ENCODE measurements around the gene PIGP. TPM values are rescaled to one million over a fixed set of nuclear protein-coding genes. Genes with fewer than 3 reads are reported as not detected.

The PIGP gene
- total RNA-seq, 4 donors from 2014 or later = 20.3 to 30.7 (median 21.6) TPM

DNA sequence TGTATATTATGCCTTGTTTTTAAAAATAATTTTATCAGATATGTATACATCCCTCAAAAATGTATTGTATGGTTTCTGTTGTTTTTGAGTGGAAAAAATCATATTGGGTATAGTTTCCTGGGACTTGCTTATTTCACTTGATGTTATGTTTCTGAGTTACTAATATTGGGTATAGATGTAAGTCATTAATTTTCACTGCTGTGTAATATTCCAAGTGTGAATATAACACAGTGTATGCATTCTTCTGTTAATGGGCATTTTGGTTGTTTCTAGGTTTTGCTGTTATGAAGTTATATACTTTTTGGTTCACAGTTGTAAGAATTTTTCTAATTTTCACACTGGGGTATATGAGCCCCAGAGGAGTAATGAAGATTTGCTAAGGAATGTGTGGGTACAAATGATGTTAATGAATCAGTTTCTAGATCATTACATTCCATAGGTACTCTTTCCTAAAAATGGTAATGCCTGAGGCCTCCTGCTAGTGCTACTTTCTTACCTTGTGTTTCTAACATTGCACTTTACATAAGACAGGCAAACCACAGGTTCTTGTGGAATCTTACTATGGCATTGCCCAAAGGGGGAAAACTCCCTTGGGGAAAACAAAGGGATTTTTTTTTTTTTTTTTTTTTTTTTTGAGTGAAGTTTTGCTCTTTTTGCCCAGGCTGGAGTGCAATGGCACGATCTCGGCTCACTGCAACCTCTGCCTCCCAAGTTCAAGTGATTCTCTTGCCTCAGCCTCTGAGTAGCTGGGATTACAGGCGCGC, 3.4 kb upstream of the PIGP start:
- DNase-seq (ENCODE audit: extremely low spot score) = no peak
- intact Hi-C loops (cut with DNase I) = loop anchor here (10.0 kb wide), 2 partner anchors 111 to 299 kb away; partner anchors contain the start of gene HLCS
- H3K27me3 ChIP-seq = no peaks in the 10 kb centered on the region
- H3K4me3 ChIP-seq = no peak overlapping the region
- peaks cover 14 to 25% (median 22%) of the 10 kb centered on the region in 4 donors for H3K4me1 ChIP-seq
- peaks cover 0 to 6% (median 0%) of the 10 kb centered on the region in 4 donors for H3K9me3 ChIP-seq
- no peak overlapping the region for H3K27ac ChIP-seq (replicated peaks in 1 of 4)
- H3K36me3 ChIP-seq = no peaks in the 10 kb centered on the region
- WGBS = 90% methylated on average over 4 of the region's 4 CpGs
- TF ChIP-seq, protein P1, sequence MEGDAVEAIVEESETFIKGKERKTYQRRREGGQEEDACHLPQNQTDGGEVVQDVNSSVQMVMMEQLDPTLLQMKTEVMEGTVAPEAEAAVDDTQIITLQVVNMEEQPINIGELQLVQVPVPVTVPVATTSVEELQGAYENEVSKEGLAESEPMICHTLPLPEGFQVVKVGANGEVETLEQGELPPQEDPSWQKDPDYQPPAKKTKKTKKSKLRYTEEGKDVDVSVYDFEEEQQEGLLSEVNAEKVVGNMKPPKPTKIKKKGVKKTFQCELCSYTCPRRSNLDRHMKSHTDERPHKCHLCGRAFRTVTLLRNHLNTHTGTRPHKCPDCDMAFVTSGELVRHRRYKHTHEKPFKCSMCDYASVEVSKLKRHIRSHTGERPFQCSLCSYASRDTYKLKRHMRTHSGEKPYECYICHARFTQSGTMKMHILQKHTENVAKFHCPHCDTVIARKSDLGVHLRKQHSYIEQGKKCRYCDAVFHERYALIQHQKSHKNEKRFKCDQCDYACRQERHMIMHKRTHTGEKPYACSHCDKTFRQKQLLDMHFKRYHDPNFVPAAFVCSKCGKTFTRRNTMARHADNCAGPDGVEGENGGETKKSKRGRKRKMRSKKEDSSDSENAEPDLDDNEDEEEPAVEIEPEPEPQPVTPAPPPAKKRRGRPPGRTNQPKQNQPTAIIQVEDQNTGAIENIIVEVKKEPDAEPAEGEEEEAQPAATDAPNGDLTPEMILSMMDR (IDR thresholded peaks at IDR 0.05) = no peak
- TF ChIP-seq POLR2A (IDR thresholded peaks at IDR 0.05; ENCODE audit: low read depth) (no peak), POLR2AphosphoS5 (IDR thresholded peaks at IDR 0.05) (no peak), EP300 (IDR thresholded peaks at IDR 0.05) (no peak)

DNA sequence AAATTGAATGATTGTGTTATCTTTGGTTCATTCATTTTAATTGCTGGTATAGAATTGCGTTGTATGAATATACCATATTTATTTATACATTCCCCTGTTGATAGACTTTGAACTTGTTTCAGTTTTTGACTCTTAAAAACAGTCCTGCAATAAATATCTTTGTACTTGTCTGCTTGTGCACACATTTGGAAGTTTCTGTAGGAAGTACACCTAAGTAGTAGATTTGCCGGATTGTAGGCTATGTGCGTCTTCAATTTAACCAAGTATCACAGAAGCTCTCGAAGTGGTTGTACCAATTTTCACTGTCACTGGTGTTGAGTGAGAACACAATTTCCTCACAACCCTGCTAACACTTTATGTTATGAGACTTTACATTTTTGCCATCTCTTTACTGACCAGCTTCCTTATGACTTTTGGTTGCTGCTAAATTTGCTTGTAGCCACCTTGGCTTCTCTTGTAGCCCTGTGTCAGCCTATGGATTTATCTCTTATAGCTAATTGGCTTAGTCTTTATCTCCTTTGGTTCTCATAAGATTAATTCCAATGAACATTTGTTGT, 2.4 kb upstream of the PIGP start:
- Histone ChIP-seq H3K27me3 (no peaks in the 10 kb centered on the region), H3K4me3 (no peak overlapping the region), H3K4me1 (peaks cover 16 to 35% (median 31%) of the 10 kb centered on the region in 4 donors), H3K9me3 (peaks cover 0 to 6% (median 0%) of the 10 kb centered on the region in 4 donors), H3K27ac (replicated peaks in 1 of 4) (no peak overlapping the region), H3K36me3 (peaks cover 0 to 4% (median 0%) of the 10 kb centered on the region in 4 donors)
- intact Hi-C loops (cut with DNase I) = loop anchor here (10.0 kb wide), 2 partner anchors 110 to 300 kb away; partner anchors contain the start of gene HLCS
- 93% methylated on average over 4 of the region's 4 CpGs for WGBS
- TF ChIP-seq EP300 (IDR thresholded peaks at IDR 0.05) (no peak), POLR2AphosphoS5 (IDR thresholded peaks at IDR 0.05) (no peak), POLR2A (IDR thresholded peaks at IDR 0.05; ENCODE audit: low read depth) (no peak)
- TF ChIP-seq, protein P1 (IDR thresholded peaks at IDR 0.05) = no peak
- no peak for DNase-seq (ENCODE audit: extremely low spot score)

DNA sequence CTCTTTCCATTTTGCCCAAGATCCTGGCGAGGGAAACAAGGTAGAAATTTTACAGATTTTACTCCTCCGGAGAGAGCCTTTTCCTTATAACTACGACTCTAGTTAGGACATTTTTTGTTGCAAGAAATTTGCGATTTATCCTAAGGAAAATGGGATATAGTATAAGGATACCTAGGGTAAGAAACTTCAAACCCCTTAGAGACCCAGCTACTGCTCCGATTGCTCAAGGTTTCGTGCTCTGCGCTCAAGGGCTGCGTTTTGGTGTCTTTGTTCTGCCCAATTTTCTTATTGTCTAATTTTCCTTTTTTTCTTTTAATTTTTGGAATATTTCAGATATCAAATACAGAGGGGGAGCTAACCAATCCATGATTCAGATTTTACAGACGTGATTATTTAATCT, 1.7 kb upstream of the PIGP start:
- Histone ChIP-seq H3K36me3 (peaks cover 0 to 6% (median 0%) of the 10 kb centered on the region in 4 donors), H3K4me1 (peaks cover 16 to 40% (median 32%) of the 10 kb centered on the region in 4 donors), H3K9me3 (peaks cover 0 to 4% (median 0%) of the 10 kb centered on the region in 4 donors), H3K4me3 (peak overlapping the region; percentile 75 to 97 (median 76)), H3K27me3 (no peaks in the 10 kb centered on the region), H3K27ac (replicated peaks in 1 of 4) (peak overlapping the region; percentile 92 to 100 (median 100))
- TF ChIP-seq, protein P1 (IDR thresholded peaks at IDR 0.05) = no peak
- TF ChIP-seq POLR2AphosphoS5 (IDR thresholded peaks at IDR 0.05) (no peak), EP300 (IDR thresholded peaks at IDR 0.05) (no peak), POLR2A (IDR thresholded peaks at IDR 0.05; ENCODE audit: low read depth) (no peak)
- intact Hi-C loops (cut with DNase I) = loop anchor here (5.0 to 10.0 kb wide), 3 partner anchors 110 to 300 kb away; partner anchors contain the start of genes HLCS and VPS26C
- DNase-seq (ENCODE audit: extremely low spot score) = no peak
- WGBS = 38% methylated on average over 9 of the region's 9 CpGs

DNA sequence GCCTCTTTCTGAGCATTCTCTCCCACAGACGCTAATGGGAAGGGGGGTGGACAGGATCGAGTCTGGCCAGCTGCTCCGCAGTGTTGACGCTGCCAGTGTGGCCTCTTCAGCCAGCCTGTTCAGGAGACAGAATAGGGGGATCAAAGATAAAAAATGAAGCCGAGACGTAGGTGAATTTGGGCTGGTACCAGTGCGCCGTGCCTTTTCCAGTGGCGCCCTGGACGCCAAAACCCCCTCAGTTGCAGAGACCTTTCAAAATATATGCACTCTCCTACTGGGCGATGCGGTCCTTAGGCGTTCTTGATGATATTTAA, 1.3 kb upstream of the PIGP start:
- intact Hi-C loops (cut with DNase I) = loop anchor here (5.0 to 10.0 kb wide), 3 partner anchors 109 to 301 kb away; partner anchors contain the start of genes HLCS and VPS26C
- Histone ChIP-seq H3K27ac (replicated peaks in 1 of 4) (peak overlapping the region; percentile 92 to 100 (median 100)), H3K36me3 (peaks cover 0 to 10% (median 0%) of the 10 kb centered on the region in 4 donors), H3K9me3 (peaks cover 0 to 2% (median 0%) of the 10 kb centered on the region in 4 donors), H3K4me3 (peak overlapping the region; percentile 75 to 97 (median 76)), H3K4me1 (peaks cover 16 to 40% (median 32%) of the 10 kb centered on the region in 4 donors), H3K27me3 (no peaks in the 10 kb centered on the region)
- TF ChIP-seq, protein P1 (IDR thresholded peaks at IDR 0.05) = no peak
- TF ChIP-seq EP300 (IDR thresholded peaks at IDR 0.05) (no peak), POLR2AphosphoS5 (IDR thresholded peaks at IDR 0.05) (no peak), POLR2A (IDR thresholded peaks at IDR 0.05; ENCODE audit: low read depth) (no peak)
- WGBS = 8% methylated on average over 9 of the region's 13 CpGs
- no peak for DNase-seq (ENCODE audit: extremely low spot score)
